DND-41 (cell line): ENCODE data around the gene ARHGAP6.

Experiments used
- ATAC-seq: fragments of 200-7000 bp; cut with Tn5 transposase; 3 replicates; pipeline ENCODE4 v1.9.1; 2021; ENCODE audit warnings: low read depth; ENCODE audit not compliant: insufficient read depth
- DNase-seq: peaks from one replicate; pipeline ENCODE4 v3.0.0-alpha.2; 2020
- H2AFZ ChIP-seq: 2 replicates; pipeline ENCODE4 v1.6.0; 2012; ENCODE audit warnings: low read depth, low read length
- H3K27ac ChIP-seq: 2 replicates; pipeline ENCODE4 v1.5.1; 2012; ENCODE audit warnings: low read length, inconsistent platforms
- H3K27me3 ChIP-seq: fragments of 200-600 bp; sonication (generic); 2 replicates; pipeline ENCODE4 v1.6.0; 2012; ENCODE audit warnings: low read length, mild to moderate bottlenecking, inconsistent platforms; ENCODE audit not compliant: insufficient read depth, poor library complexity
- H3K36me3 ChIP-seq: 2 replicates; pipeline ENCODE4 v1.5.1; 2012; ENCODE audit warnings: low read length, inconsistent platforms; ENCODE audit not compliant: insufficient read depth
- H3K4me1 ChIP-seq: 2 replicates; pipeline ENCODE4 v1.5.1; 2012; ENCODE audit warnings: mild to moderate bottlenecking, low read length; ENCODE audit not compliant: insufficient read depth
- H3K4me2 ChIP-seq: 2 replicates; pipeline ENCODE4 v1.6.0; 2012; ENCODE audit warnings: mild to moderate bottlenecking, moderate library complexity, low read length, inconsistent platforms; ENCODE audit not compliant: insufficient read depth
- H3K4me3 ChIP-seq, 2 experiments: fragments of 200-600 bp in 1 of 2; shearing (Covaris generic) in 1 of 2; 2 replicates each; pipeline ENCODE4 v1.5.1; 2012 to 2016; ENCODE audit warnings: inconsistent platforms in 2 of 2, low read length in 2 of 2, mild to moderate bottlenecking in 2 of 2, low read depth in 1 of 2, moderate library complexity in 1 of 2
- H3K79me2 ChIP-seq: 2 replicates; pipeline ENCODE4 v1.6.0; 2012; ENCODE audit warnings: low read length, inconsistent platforms; ENCODE audit not compliant: insufficient read depth
- H3K9ac ChIP-seq: 2 replicates; pipeline ENCODE4 v1.6.0; 2012; ENCODE audit warnings: low read depth, mild to moderate bottlenecking, inconsistent platforms, low read length, moderate library complexity
- H3K9me3 ChIP-seq: 2 replicates; pipeline ENCODE4 v1.5.1; 2012; ENCODE audit warnings: low read length, moderate library complexity, mild to moderate bottlenecking, inconsistent platforms; ENCODE audit not compliant: insufficient read depth, severe bottlenecking
- H4K20me1 ChIP-seq: 2 replicates; pipeline ENCODE4 v1.6.0; 2012; ENCODE audit warnings: low read length; ENCODE audit not compliant: insufficient read depth
- EZH2 ChIP-seq: IDR thresholded peaks from 3 replicates; pipeline ENCODE4 v1.6.1; 2012; ENCODE audit warnings: borderline replicate concordance, low read depth, mild to moderate bottlenecking, moderate library complexity, low read length, inconsistent platforms; ENCODE audit not compliant: severe bottlenecking
- TF ChIP-seq, protein P1 (sequence below): IDR thresholded peaks from 2 replicates; pipeline ENCODE4 v1.5.1; 2012; ENCODE audit warnings: borderline replicate concordance, low read length, moderate library complexity, mild to moderate bottlenecking; ENCODE audit not compliant: poor library complexity, severe bottlenecking; ENCODE audit errors: extremely low read depth

Gene ARHGAP6, protein sequence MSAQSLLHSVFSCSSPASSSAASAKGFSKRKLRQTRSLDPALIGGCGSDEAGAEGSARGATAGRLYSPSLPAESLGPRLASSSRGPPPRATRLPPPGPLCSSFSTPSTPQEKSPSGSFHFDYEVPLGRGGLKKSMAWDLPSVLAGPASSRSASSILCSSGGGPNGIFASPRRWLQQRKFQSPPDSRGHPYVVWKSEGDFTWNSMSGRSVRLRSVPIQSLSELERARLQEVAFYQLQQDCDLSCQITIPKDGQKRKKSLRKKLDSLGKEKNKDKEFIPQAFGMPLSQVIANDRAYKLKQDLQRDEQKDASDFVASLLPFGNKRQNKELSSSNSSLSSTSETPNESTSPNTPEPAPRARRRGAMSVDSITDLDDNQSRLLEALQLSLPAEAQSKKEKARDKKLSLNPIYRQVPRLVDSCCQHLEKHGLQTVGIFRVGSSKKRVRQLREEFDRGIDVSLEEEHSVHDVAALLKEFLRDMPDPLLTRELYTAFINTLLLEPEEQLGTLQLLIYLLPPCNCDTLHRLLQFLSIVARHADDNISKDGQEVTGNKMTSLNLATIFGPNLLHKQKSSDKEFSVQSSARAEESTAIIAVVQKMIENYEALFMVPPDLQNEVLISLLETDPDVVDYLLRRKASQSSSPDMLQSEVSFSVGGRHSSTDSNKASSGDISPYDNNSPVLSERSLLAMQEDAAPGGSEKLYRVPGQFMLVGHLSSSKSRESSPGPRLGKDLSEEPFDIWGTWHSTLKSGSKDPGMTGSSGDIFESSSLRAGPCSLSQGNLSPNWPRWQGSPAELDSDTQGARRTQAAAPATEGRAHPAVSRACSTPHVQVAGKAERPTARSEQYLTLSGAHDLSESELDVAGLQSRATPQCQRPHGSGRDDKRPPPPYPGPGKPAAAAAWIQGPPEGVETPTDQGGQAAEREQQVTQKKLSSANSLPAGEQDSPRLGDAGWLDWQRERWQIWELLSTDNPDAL (N-terminal part only)

DNA sequence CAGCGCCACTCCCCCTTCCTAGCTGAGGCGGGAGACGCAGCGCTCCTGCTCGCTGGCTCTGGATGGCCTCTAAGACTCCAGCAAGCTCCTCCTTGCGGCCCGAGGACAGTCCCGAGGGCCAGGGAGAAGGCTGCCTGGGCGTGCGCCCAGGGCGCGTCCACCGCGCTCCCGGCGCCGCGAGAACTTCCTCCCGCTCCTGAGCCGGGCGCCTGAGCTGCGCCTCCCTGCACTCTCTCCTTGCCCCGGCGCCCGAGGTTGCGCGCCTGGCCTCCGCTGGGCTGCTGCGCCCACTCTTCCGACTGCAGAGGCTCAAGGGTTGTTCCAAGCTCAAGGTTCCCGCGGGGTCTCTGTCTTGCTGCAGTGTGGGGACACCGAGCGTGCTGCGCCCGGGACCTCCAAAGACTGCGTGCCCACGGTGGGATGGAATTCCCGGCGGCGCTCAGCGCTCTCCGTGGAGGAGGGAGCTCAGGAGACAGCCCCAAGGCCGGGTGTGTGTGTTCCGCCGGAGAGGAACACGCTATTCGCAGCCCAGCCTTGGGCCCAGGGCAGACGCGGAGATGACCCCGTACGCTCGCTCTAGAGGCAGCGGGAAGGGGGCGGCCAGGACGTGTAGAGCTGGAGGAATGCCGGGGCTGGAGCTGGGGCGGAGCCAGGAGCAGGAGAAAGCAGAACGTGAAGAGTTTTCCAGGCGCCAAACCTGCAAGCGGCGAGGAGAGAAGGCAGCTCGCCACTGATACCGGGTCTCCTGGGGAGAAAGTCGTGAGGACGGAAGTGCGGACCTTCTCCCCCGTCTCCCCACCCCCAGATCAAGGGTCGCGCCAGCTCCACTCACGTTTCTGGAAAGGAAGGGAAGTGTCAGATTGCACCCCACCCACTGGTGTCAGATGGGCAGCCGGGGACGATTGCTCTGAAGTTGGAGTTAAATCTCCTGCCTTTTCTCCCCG, at the start of gene ARHGAP6:
Gene ARHGAP6 (minus strand): TSS at position 753 of the 944 bp plus-strand sequence. CDS start 1,092 bp downstream, outside the sequence.
- no peaks in the 10 kb centered on the region for H4K20me1 ChIP-seq
- H3K4me3 ChIP-seq, result no peak within 1 kb of the TSS
- no peak within 1 kb of the TSS for H3K27ac ChIP-seq
- no peak within 1 kb of the TSS for H2AFZ ChIP-seq
- H3K9me3 ChIP-seq, result no peaks in the 10 kb centered on the region
- no peak within 1 kb of the TSS for H3K4me2 ChIP-seq
- H3K4me1 ChIP-seq, result no peaks in the 10 kb centered on the region
- TF ChIP-seq, protein P1, sequence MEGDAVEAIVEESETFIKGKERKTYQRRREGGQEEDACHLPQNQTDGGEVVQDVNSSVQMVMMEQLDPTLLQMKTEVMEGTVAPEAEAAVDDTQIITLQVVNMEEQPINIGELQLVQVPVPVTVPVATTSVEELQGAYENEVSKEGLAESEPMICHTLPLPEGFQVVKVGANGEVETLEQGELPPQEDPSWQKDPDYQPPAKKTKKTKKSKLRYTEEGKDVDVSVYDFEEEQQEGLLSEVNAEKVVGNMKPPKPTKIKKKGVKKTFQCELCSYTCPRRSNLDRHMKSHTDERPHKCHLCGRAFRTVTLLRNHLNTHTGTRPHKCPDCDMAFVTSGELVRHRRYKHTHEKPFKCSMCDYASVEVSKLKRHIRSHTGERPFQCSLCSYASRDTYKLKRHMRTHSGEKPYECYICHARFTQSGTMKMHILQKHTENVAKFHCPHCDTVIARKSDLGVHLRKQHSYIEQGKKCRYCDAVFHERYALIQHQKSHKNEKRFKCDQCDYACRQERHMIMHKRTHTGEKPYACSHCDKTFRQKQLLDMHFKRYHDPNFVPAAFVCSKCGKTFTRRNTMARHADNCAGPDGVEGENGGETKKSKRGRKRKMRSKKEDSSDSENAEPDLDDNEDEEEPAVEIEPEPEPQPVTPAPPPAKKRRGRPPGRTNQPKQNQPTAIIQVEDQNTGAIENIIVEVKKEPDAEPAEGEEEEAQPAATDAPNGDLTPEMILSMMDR, result no peak
- TF ChIP-seq EZH2, result no peak
- H3K27me3 ChIP-seq, result no peaks in the 10 kb centered on the region
- no peaks in the 10 kb centered on the region for H3K36me3 ChIP-seq
- no peak within 1 kb of the TSS for H3K9ac ChIP-seq
- ATAC-seq (no peak), DNase-seq (no peak)
- no peaks in the 10 kb centered on the region for H3K79me2 ChIP-seq

DNA sequence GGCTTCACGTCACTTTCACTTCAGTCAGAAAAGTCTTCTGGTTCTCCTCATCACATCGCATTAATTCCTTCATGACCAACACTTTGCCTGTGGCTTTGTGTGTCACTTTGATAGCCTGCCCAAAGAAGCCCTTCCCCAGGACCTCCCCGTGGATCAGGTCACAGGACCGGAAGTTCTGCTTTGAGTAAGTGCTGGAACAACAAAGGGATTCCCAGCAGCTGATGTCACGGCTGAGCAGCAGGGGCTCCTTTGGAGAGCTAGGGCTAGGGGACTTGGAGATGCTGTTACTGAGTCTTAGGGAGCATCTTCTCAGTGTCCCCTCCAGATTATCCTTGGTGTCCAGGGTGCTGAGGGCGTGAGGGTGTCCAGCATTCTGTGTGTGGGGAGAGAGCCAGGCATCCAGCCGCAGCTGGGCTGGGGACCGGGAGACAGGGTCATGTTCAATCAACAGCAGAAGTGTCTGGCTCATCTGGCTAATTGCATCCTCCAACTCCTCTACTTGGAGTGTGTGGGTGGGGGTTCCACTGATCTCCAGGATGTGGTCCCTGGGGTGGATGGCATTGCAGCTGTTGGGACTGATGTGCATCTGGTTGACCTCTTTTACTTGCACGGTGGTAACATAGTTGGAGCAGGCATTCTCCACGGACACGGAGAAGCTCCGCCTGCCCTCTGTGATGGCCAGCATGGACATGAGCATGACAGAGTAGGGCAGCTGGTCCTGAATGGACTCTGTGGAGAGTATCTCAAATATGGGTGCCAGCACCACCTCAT, 39.2 kb upstream of the ARHGAP6 start:
- DNase-seq (no peak), ATAC-seq (no peak)

More for the DNA sequence above, 39.2 kb upstream of the ARHGAP6 start:
- no peaks in the 10 kb centered on the region for H3K4me1 ChIP-seq
- H3K27me3 ChIP-seq, result no peaks in the 10 kb centered on the region
- H3K4me2 ChIP-seq, result no peak overlapping the region
- no peaks in the 10 kb centered on the region for H4K20me1 ChIP-seq
- no peak overlapping the region for H2AFZ ChIP-seq
- TF ChIP-seq EZH2, result no peak
- TF ChIP-seq, protein P1, result no peak
- H3K27ac ChIP-seq, result no peak overlapping the region
- H3K9ac ChIP-seq, result no peak overlapping the region
- no peaks in the 10 kb centered on the region for H3K79me2 ChIP-seq
- no peak overlapping the region for H3K4me3 ChIP-seq
- no peaks in the 10 kb centered on the region for H3K36me3 ChIP-seq
- no peaks in the 10 kb centered on the region for H3K9me3 ChIP-seq
